HepG2 (cell line): ENCODE measurements around the gene COA1. TPM values are rescaled to one million over a fixed set of nuclear protein-coding genes. Genes with fewer than 3 reads are reported as not detected.

Source experiments
- ATAC-seq: fragments of 200-7000 bp; cut with Tn5 transposase; 3 replicates; pipeline ENCODE4 v1.9.1; 2020; ENCODE audit warnings: mild to moderate bottlenecking, moderate library complexity
- BruUV-seq: library from RNA; stranded (reverse); fragments of 400-500 nt; replicated peaks from 2 replicates; lab custom pipeline; 2021; lab: Mats Ljungman, UMichigan
- CTCF ChIA-PET: fragments of 300-600 bp; formaldehyde crosslinking; extraction: SDS; loops from one replicate; lab custom pipeline; 2021; ENCODE audit warnings: low total read pairs, inconsistent platforms, low intra/inter-chr PET ratio; lab: Yijun Ruan, JAX
- POLR2A ChIA-PET: fragments of 350-600 bp; sonication (Branson Sonifier 250); formaldehyde crosslinking; loops from one replicate; lab custom pipeline; 2020; ENCODE audit warnings: antibody characterized with exemption, inconsistent platforms; lab: Yijun Ruan, JAX
- DNase-seq: peaks from one replicate; pipeline ENCODE4 v3.0.0-alpha.2; 2015; ENCODE audit warnings: low spot score
- FAIRE-seq: peaks from 3 replicates; lab custom pipeline; 2011; peaks lifted over from hg19 to GRCh38; lab: Jason Lieb, UNC
- H2AFZ ChIP-seq: one replicate; pipeline ENCODE4 v1.6.1; 2011; ENCODE audit warnings: low read length, inconsistent platforms
- H3K27ac ChIP-seq: fragments of 300-600 bp; 3 replicates; pipeline ENCODE4 v1.8.0; 2011; ENCODE audit warnings: mixed run types, mild to moderate bottlenecking, mixed read lengths, low read length, inconsistent platforms; ENCODE audit not compliant: insufficient read depth; ENCODE audit errors: extremely low read length
- H3K27me3 ChIP-seq, 2 experiments: fragments of 200-600 bp in 1 of 2; 2 replicates in 1 of 2; 3 replicates in 1 of 2; pipeline versions ENCODE4 v1.6.0 to v1.8.0; 2011; ENCODE audit warnings: low read length in 2 of 2, mild to moderate bottlenecking in 2 of 2, moderate library complexity in 2 of 2, inconsistent platforms in 1 of 2; ENCODE audit not compliant: insufficient read depth in 2 of 2, control insufficient read depth in 1 of 2
- H3K36me3 ChIP-seq, 2 experiments: fragments of 200-600 bp in 1 of 2; replicated peaks in 1 of 2; 2 replicates in 1 of 2; 3 replicates in 1 of 2; pipeline versions ENCODE4 v1.5.1 to v1.8.0; 2011; ENCODE audit warnings: low read length in 2 of 2, inconsistent platforms in 1 of 2; ENCODE audit not compliant: insufficient read depth in 2 of 2, control insufficient read depth in 1 of 2
- H3K4me1 ChIP-seq: 2 replicates; pipeline ENCODE4 v1.5.1; 2012; ENCODE audit warnings: low read length, inconsistent platforms; ENCODE audit not compliant: insufficient read depth
- H3K4me2 ChIP-seq: 2 replicates; pipeline ENCODE4 v1.6.0; 2011; ENCODE audit warnings: low read depth, low read length, inconsistent platforms
- H3K4me3 ChIP-seq, 3 experiments: fragments of 200-600 bp in 1 of 3; sonication (generic), shearing (Covaris generic) in 1 of 3; replicated peaks in 1 of 3; 2 replicates each; pipeline ENCODE4 v1.5.1; 2011 to 2016; ENCODE audit warnings: low read length in 3 of 3, inconsistent platforms in 2 of 3, low read depth in 2 of 3, mild to moderate bottlenecking in 2 of 3, control low read depth in 1 of 3, mixed read lengths in 1 of 3; ENCODE audit not compliant: insufficient read depth in 1 of 3
- H3K79me2 ChIP-seq: one replicate; pipeline ENCODE4 v1.6.1; 2011; ENCODE audit warnings: low read length, inconsistent platforms; ENCODE audit not compliant: insufficient read depth
- H3K9ac ChIP-seq: 2 replicates; pipeline ENCODE4 v1.6.0; 2011; ENCODE audit warnings: mild to moderate bottlenecking, low read depth, low read length, inconsistent platforms; ENCODE audit not compliant: insufficient read depth
- H3K9me3 ChIP-seq: 2 replicates; pipeline ENCODE4 v1.5.1; 2012; ENCODE audit warnings: mild to moderate bottlenecking, low read length
- H4K20me1 ChIP-seq: 2 replicates; pipeline ENCODE4 v1.6.0; 2011; ENCODE audit warnings: inconsistent platforms, mild to moderate bottlenecking, low read length, moderate library complexity; ENCODE audit not compliant: insufficient read depth
- HOXA3 ChIP-seq: sonication (generic); formaldehyde crosslinking; IDR thresholded peaks from 2 replicates; pipeline ENCODE4 v1.5.0; 2020; ENCODE audit warnings: missing genetic modification reagents
- HOXD1 ChIP-seq: sonication (generic); formaldehyde crosslinking; IDR thresholded peaks from 2 replicates; pipeline ENCODE4 v1.5.0; 2020; ENCODE audit warnings: missing genetic modification reagents
- MNT ChIP-seq: fragments of 450-650 bp; IDR thresholded peaks from 2 replicates; pipeline ENCODE4 v1.6.1; 2016
- MYNN ChIP-seq: sonication (generic); formaldehyde crosslinking; IDR thresholded peaks from 2 replicates; pipeline ENCODE4 v1.4.0; 2020; ENCODE audit warnings: mild to moderate bottlenecking, low read depth, missing genetic modification reagents
- PBX3 ChIP-seq: sonication (generic); formaldehyde crosslinking; IDR thresholded peaks from 2 replicates; pipeline ENCODE4 v1.8.1; 2023; ENCODE audit warnings: missing genetic modification reagents, inconsistent platforms, borderline replicate concordance
- RBAK ChIP-seq: sonication (generic); formaldehyde crosslinking; IDR thresholded peaks from 2 replicates; pipeline ENCODE4 v1.5.1; 2020; ENCODE audit warnings: mild to moderate bottlenecking, missing genetic modification reagents
- SKIL ChIP-seq: sonication (generic); formaldehyde crosslinking; IDR thresholded peaks from 2 replicates; pipeline ENCODE4 v1.8.0; 2022; ENCODE audit warnings: missing genetic modification reagents, mild to moderate bottlenecking, moderate library complexity, borderline replicate concordance
- ZMYM2 ChIP-seq: sonication (generic); formaldehyde crosslinking; IDR thresholded peaks from 2 replicates; pipeline ENCODE4 v1.8.0; 2022; ENCODE audit warnings: mild to moderate bottlenecking, missing genetic modification reagents
- ZNF124 ChIP-seq: sonication (generic); formaldehyde crosslinking; IDR thresholded peaks from 2 replicates; pipeline ENCODE4 v1.4.0; 2020; ENCODE audit warnings: missing genetic modification reagents
- ZNF674 ChIP-seq: sonication (generic); formaldehyde crosslinking; IDR thresholded peaks from 2 replicates; pipeline ENCODE4 v1.5.0; 2020; ENCODE audit warnings: low read depth, mild to moderate bottlenecking, missing genetic modification reagents
- WGBS: methylation state at CpG from one replicate; pipeline ENCODE4 v1.1.6; 2017; ENCODE audit warnings: low lambda C conversion rate; 5-methylcytosine and 5-hydroxymethylcytosine counted together
- in situ Hi-C: cut with HindIII; loops from 2 replicates; pipeline ENCODE4 v1.10.0; 2017; ENCODE audit warnings: low pct_unique_long_range_greater_than_20kb; ENCODE audit not compliant: extremely low pct_ligation_motif_present
- intact Hi-C: fragments of 100-400 bp; cut with micrococcal nuclease; formaldehyde crosslinking; loops from one replicate; pipeline ENCODE4 v1.10.0; 2022; ENCODE audit not compliant: unreplicated experiment
- polyA plus RNA-seq, 8 experiments: library from polyadenylated mRNA; depleted of rRNA in 3 of 8; stranded (reverse) in 7 of 8; unstranded in 1 of 8; fragments of >200 nt; fragmentation: Illumina TruSeq in 4 of 8; extraction: Trizol in 4 of 8; gene quantifications; 2 replicates each; pipeline versions ENCODE4 v1.2.1 to v1.2.3, GENCODE V29; 2011 to 2016; ENCODE audit warnings: low read depth in 4 of 8, missing spikeins in 1 of 8, mixed read lengths in 1 of 8; ENCODE audit not compliant: insufficient read depth in 1 of 8
- total RNA-seq, 5 experiments: library from RNA; depleted of rRNA; stranded (reverse); fragments of >200 nt; fragmentation: Illumina TruSeq; extraction: Trizol; gene quantifications; 2 replicates each; pipeline ENCODE4 v1.2.3, GENCODE V29; 2016; ENCODE audit warnings: low read depth in 1 of 5
- TF ChIP-seq, protein P1 (sequence below): sonication (generic); formaldehyde crosslinking; IDR thresholded peaks from 2 replicates; pipeline ENCODE4 v1.5.0; 2020; ENCODE audit warnings: missing genetic modification reagents
- TF ChIP-seq, protein P2 (sequence below): sonication (generic); formaldehyde crosslinking; conservative IDR thresholded peaks from 2 replicates; pipeline ENCODE4 v1.4.0; 2020; ENCODE audit warnings: missing genetic modification reagents
- TF ChIP-seq, protein P3 (sequence below): sonication (generic); formaldehyde crosslinking; IDR thresholded peaks from 2 replicates; pipeline ENCODE4 v1.5.0; 2020; ENCODE audit warnings: missing genetic modification reagents

The COA1 gene
- total and polyA plus RNA-seq, 2 of the 13 experiments (the other 11 are each of a cell fraction or from before 2014, with no cell fraction given) = 33.2 to 65.7 TPM

DNA sequence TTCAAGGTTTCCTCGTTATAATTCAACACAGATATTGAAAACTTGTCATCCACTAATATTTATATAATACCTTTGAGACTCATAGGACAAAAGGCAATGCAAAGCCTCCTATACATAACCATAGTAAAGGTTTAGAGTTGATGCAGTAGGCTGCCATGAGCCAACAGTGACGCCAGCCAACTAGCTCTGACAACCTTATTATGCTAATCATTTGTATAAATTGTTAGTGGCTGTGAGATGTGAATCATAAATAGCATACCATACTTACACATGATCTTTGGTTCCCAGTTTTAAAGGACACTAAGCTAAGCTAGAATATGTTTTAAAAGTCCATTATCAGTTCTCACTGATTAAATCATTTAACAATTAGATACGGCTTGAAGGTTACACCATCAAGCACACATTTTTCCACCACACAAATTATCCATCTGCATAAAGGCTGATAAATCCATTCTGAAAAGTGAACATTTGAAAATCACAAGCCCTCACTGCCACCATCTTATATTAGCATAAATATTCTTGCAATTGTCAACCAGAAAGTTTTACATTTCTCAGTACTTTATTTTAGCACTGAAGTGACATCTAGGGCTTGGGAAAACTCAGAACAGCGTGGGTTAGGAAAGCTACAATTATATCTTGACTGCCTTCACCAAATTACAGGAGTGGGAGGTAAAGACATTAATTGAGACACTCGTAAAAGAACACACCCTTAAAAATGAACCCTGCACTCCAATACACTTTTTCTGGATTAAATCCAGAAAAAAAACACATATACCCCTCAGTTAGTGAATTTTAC is 30.7 kb downstream of the COA1 start:
- no peaks in the 10 kb centered on the region for H3K27me3 ChIP-seq
- H3K79me2 ChIP-seq = peaks cover 73% of the 10 kb centered on the region
- no peaks in the 10 kb centered on the region; a peak in 1 of 5 replicates for H3K36me3 ChIP-seq
- no TSS peak for BruUV-seq
- no peak overlapping the region for H3K4me2 ChIP-seq
- no peak overlapping the region for H2AFZ ChIP-seq
- H3K9ac ChIP-seq = no peak overlapping the region
- ChIA-PET CTCF (interaction anchor here (3.0 kb wide), 1 partner anchor 116 kb away, joined by 59 read pairs; the partner anchor contains the start of gene STK17A), POLR2A (interaction anchor here (4.0 kb wide), 1 partner anchor 116 kb away, joined by 39 read pairs; the partner anchor contains the start of gene STK17A)
- 96% methylated on average over 5 of the region's 5 CpGs for WGBS
- FAIRE-seq = no peak
- peaks cover 31% of the 10 kb centered on the region for H3K4me1 ChIP-seq
- DNase-seq = no peak
- intact Hi-C loops = no loop called here
- no peak overlapping the region for H3K27ac ChIP-seq
- H3K4me3 ChIP-seq = no peak overlapping the region
- peaks cover 6% of the 10 kb centered on the region; the same call in 1 of the 2 replicates for H4K20me1 ChIP-seq
- no peaks in the 10 kb centered on the region for H3K9me3 ChIP-seq
- TF ChIP-seq ZNF674 (CRISPR knock-in tag) = no peak
- no peak for TF ChIP-seq SKIL (CRISPR knock-in tag)
- no peak for TF ChIP-seq ZNF124 (CRISPR knock-in tag)
- TF ChIP-seq MNT = no peak
- TF ChIP-seq RBAK (CRISPR knock-in tag) = no peak
- no peak for TF ChIP-seq HOXD1 (CRISPR knock-in tag)
- TF ChIP-seq ZMYM2 (CRISPR knock-in tag) = no peak
- TF ChIP-seq, protein P1, sequence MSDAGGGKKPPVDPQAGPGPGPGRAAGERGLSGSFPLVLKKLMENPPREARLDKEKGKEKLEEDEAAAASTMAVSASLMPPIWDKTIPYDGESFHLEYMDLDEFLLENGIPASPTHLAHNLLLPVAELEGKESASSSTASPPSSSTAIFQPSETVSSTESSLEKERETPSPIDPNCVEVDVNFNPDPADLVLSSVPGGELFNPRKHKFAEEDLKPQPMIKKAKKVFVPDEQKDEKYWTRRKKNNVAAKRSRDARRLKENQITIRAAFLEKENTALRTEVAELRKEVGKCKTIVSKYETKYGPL (CRISPR knock-in tag) = no peak
- TF ChIP-seq, protein P2, sequence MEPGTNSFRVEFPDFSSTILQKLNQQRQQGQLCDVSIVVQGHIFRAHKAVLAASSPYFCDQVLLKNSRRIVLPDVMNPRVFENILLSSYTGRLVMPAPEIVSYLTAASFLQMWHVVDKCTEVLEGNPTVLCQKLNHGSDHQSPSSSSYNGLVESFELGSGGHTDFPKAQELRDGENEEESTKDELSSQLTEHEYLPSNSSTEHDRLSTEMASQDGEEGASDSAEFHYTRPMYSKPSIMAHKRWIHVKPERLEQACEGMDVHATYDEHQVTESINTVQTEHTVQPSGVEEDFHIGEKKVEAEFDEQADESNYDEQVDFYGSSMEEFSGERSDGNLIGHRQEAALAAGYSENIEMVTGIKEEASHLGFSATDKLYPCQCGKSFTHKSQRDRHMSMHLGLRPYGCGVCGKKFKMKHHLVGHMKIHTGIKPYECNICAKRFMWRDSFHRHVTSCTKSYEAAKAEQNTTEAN (CRISPR knock-in tag) = no peak
- no peak for TF ChIP-seq PBX3 (CRISPR knock-in tag)
- TF ChIP-seq, protein P3, sequence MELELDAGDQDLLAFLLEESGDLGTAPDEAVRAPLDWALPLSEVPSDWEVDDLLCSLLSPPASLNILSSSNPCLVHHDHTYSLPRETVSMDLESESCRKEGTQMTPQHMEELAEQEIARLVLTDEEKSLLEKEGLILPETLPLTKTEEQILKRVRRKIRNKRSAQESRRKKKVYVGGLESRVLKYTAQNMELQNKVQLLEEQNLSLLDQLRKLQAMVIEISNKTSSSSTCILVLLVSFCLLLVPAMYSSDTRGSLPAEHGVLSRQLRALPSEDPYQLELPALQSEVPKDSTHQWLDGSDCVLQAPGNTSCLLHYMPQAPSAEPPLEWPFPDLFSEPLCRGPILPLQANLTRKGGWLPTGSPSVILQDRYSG = no peak
- TF ChIP-seq MYNN (CRISPR knock-in tag) = no peak
- no peak for TF ChIP-seq HOXA3 (CRISPR knock-in tag)
- ATAC-seq = no peak
- in situ Hi-C loops = loop anchor here (10.0 kb wide), 1 partner anchor 54 kb away; no protein-coding TSS in a partner anchor
